Bladder microvascular endothelial cell (primary cell): ENCODE results near the gene ZCCHC24. TPM values are rescaled to one million over a fixed set of nuclear protein-coding genes. Genes with fewer than 3 reads are reported as not detected.

Experiments
- total RNA-seq: library from RNA; depleted of rRNA; stranded (reverse); fragments of >200 nt; gene quantifications from 2 replicates; pipeline ENCODE4 v1.2.3, GENCODE V29; 2014

The ZCCHC24 gene
- 2.3 and 3.5 TPM in 2 replicates for total RNA-seq

DNA sequence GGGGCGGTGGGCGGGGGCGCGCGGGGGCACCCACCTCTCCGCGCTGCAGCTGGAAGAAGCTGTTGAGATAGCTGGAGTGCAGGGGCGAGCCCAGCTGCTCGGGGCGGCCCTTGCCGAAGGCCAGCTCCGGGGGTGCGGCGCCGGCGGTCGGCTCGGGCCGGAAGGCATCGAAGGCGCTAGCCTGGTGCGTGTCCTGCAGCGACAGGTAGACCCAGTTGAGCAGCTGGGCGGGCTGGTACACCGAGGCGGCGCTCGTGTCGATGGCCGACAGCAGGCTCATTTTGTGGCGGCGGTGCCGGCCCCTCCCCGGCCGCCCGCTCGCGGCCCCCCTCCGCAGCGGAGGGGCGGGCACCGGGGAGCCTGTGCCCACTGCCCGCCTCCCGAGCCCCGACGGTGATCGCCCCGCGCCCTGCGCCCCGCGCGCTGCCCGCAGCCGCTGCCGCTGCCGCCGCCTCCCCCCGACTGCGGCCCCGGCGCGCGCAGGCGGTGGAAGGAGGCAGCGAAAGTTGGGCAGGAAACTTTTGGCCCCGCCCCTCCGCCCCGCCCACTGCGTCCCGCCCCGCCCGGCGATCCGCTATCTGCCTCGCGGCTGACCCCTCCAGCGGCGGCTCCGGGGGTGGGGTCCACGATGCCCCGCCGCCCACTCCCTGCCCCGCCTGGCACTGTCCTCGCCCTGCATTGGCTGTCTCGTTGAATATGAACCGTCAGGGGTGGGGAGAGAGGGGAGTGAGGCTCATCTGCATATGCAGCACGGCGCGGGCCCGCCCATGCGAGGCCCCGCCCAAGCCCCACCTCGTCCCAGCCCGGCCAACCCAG lies at the start of gene ZCCHC24:
Gene ZCCHC24, minus strand, starts transcription at position 464 of the 816 bp plus-strand sequence. Its CDS starts 184 bp downstream, at position 280.

DNA sequence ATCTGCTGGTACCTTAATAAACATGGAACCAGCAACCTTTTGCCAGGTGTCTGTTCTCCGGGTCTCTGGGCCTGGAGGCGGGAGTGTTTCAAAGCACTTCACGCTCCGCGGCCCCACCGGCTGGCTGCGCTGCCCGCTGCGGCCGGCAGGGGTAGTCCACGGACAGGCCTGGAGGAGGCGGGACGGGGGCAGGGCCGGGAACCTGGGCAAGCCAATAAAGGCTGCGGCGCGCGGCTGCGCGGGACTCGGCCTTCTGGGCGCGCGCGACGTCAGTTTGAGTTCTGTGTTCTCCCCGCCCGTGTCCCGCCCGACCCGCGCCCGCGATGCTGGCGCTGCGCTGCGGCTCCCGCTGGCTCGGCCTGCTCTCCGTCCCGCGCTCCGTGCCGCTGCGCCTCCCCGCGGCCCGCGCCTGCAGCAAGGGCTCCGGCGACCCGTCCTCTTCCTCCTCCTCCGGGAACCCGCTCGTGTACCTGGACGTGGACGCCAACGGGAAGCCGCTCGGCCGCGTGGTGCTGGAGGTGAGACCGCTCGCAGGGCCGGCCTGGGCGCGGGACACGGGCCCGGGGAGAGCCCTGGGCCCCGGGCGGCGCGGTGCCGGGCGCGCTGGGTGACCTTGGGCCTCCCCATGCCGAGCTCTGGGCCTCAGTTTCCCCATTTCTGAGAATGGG lies 98.1 kb downstream of the ZCCHC24 start, which contains the start of gene PPIF:
Gene PPIF, plus strand, starts transcription at position 244 of the 668 bp plus-strand sequence. Its CDS starts 80 bp downstream, at position 324.

Other genes with a start within 250 kb of the ZCCHC24 start
- 11.2 and 20.8 TPM in 2 replicates for gene PPIF, start 98.2 kb downstream of the ZCCHC24 start, total RNA-seq
- gene EIF5AL1, start 66.9 kb upstream of the ZCCHC24 start, total RNA-seq, result 0.16 and 0.25 TPM in 2 replicates
- not detected in 2 replicates for gene SFTPA2, start 114.8 kb upstream of the ZCCHC24 start, total RNA-seq
- gene SFTPA1, start 165.3 kb upstream of the ZCCHC24 start, total RNA-seq, result not detected in 2 replicates